ENCODE results near the gene ADARB2. TPM values are rescaled to one million over a fixed set of nuclear protein-coding genes. Genes with fewer than 3 reads are reported as not detected.
"Not testable (repeated sequence)": the region's sequence is repeated elsewhere in the genome, so short reads cannot be mapped to it uniquely, and the experiment has no call there.

The ADARB2 gene
- total and polyA plus RNA-seq, 2 experiments from 2014 or later, result 1.6 to 3.1 TPM

- DNase-seq (ENCODE audit: low read depth in 1 of 2, low spot score in 1 of 2), result no peak
- H3K27me3 ChIP-seq, result no peaks in the 10 kb centered on the region
- H3K4me3 ChIP-seq, result no peak overlapping the region
- no peaks in the 10 kb centered on the region for H3K4me1 ChIP-seq (ENCODE audit: low read depth)
- H3K9me3 ChIP-seq (ENCODE audit: low read depth), result no peaks in the 10 kb centered on the region
- no peak for TF ChIP-seq CTCF (IDR thresholded peaks at IDR 0.05; ENCODE audit: low read depth, low read length)
- H3K27ac ChIP-seq, result no peak overlapping the region
- H3K36me3 ChIP-seq, result no peaks in the 10 kb centered on the region
Measured at GRCh38 chr10:1620803-1621202, 116.5 kb downstream of the ADARB2 start.

- not testable (repeated sequence) for H3K4me1 ChIP-seq (ENCODE audit: low read depth); H3K4me3 ChIP-seq; H3K27ac ChIP-seq; H3K36me3 ChIP-seq; H3K27me3 ChIP-seq; H3K9me3 ChIP-seq (ENCODE audit: low read depth); DNase-seq (ENCODE audit: low read depth in 1 of 2, low spot score in 1 of 2)
Measured at GRCh38 chr10:1617376-1618317, 119.7 kb downstream of the ADARB2 start.

GRCh38 chr10:1616701-1617100 lies 120.6 kb downstream of the ADARB2 start:
- not testable (repeated sequence) for H3K27me3 ChIP-seq; H3K4me3 ChIP-seq; H3K4me1 ChIP-seq (ENCODE audit: low read depth); H3K36me3 ChIP-seq; DNase-seq (ENCODE audit: low read depth in 1 of 2, low spot score in 1 of 2); H3K27ac ChIP-seq; H3K9me3 ChIP-seq (ENCODE audit: low read depth)

- no peaks in the 10 kb centered on the region for H3K9me3 ChIP-seq (ENCODE audit: low read depth)
- TF ChIP-seq CTCF (IDR thresholded peaks at IDR 0.05; ENCODE audit: low read depth, low read length), result no peak
- no peak for DNase-seq (ENCODE audit: low read depth in 1 of 2, low spot score in 1 of 2)
- H3K4me3 ChIP-seq, result no peak overlapping the region
- H3K36me3 ChIP-seq, result no peaks in the 10 kb centered on the region
- no peaks in the 10 kb centered on the region for H3K27me3 ChIP-seq
- H3K4me1 ChIP-seq (ENCODE audit: low read depth), result peaks cover 3% of the 10 kb centered on the region
- H3K27ac ChIP-seq, result no peak overlapping the region
Measured at GRCh38 chr10:1615186-1615954, 122.0 kb downstream of the ADARB2 start.

GRCh38 chr10:1613511-1613910 lies 123.8 kb downstream of the ADARB2 start:
- peaks cover 9% of the 10 kb centered on the region for H3K27me3 ChIP-seq
- H3K27ac ChIP-seq, result no peak overlapping the region
- peaks cover 3% of the 10 kb centered on the region for H3K4me1 ChIP-seq (ENCODE audit: low read depth)
- no peaks in the 10 kb centered on the region for H3K9me3 ChIP-seq (ENCODE audit: low read depth)
- no peak for DNase-seq (ENCODE audit: low read depth in 1 of 2, low spot score in 1 of 2)
- H3K4me3 ChIP-seq, result no peak overlapping the region
- no peak for TF ChIP-seq CTCF (IDR thresholded peaks at IDR 0.05; ENCODE audit: low read depth, low read length)
- H3K36me3 ChIP-seq, result no peaks in the 10 kb centered on the region

- Histone ChIP-seq H3K27ac (no peak overlapping the region), H3K4me1 (ENCODE audit: low read depth) (peaks cover 3% of the 10 kb centered on the region), H3K36me3 (no peaks in the 10 kb centered on the region), H3K9me3 (ENCODE audit: low read depth) (no peaks in the 10 kb centered on the region), H3K27me3 (peaks cover 9% of the 10 kb centered on the region), H3K4me3 (no peak overlapping the region)
- no peak for DNase-seq (ENCODE audit: low read depth in 1 of 2, low spot score in 1 of 2)
- no peak for TF ChIP-seq CTCF (IDR thresholded peaks at IDR 0.05; ENCODE audit: low read depth, low read length)
Measured at GRCh38 chr10:1612908-1613307, 124.4 kb downstream of the ADARB2 start.
